GM23338 (cell line): Measurements from ENCODE around the gene MUC6. TPM values are rescaled to one million over a fixed set of nuclear protein-coding genes. Genes with fewer than 3 reads are reported as not detected.

Source experiments
- ATAC-seq: fragments of 200-7000 bp; cut with Tn5 transposase; 3 replicates; pipeline ENCODE4 v1.9.1; 2020
- DNase-seq: peaks from one replicate; pipeline ENCODE4 v3.0.0-alpha.2; 2015; ENCODE audit warnings: low spot score
- H2AFZ ChIP-seq: fragments of 200-600 bp; sonication (generic); 2 replicates; pipeline ENCODE4 v1.8.0; 2016; ENCODE audit warnings: antibody characterized with exemption, mild to moderate bottlenecking, moderate library complexity
- H3F3A ChIP-seq: fragments of 200-600 bp; sonication (generic); replicated peaks from 2 replicates; pipeline ENCODE4 v1.8.0; 2017; ENCODE audit warnings: antibody characterized with exemption, mixed run types, low read depth
- H3K27ac ChIP-seq: fragments of 200-600 bp; sonication (generic); 2 replicates; pipeline ENCODE4 v1.6.1; 2016; ENCODE audit warnings: low read depth
- H3K27me3 ChIP-seq: fragments of 200-600 bp; sonication (generic); 2 replicates; pipeline ENCODE4 v1.8.0; 2016; ENCODE audit warnings: mild to moderate bottlenecking, mixed run types, moderate library complexity; ENCODE audit not compliant: insufficient read depth
- H3K36me3 ChIP-seq: fragments of 200-600 bp; sonication (generic); 2 replicates; pipeline ENCODE4 v1.8.0; 2016; ENCODE audit warnings: mild to moderate bottlenecking; ENCODE audit not compliant: insufficient read depth
- H3K4me1 ChIP-seq: fragments of 200-600 bp; sonication (generic); 2 replicates; pipeline ENCODE4 v1.8.0; 2016; ENCODE audit warnings: mild to moderate bottlenecking, moderate library complexity; ENCODE audit not compliant: insufficient read depth
- H3K4me2 ChIP-seq: fragments of 200-600 bp; sonication (generic); 2 replicates; pipeline ENCODE4 v1.7.1; 2017; ENCODE audit warnings: mixed run types
- H3K4me3 ChIP-seq: fragments of 200-600 bp; sonication (generic); 2 replicates; pipeline ENCODE4 v1.6.1; 2016; ENCODE audit warnings: mixed run types
- H3K79me2 ChIP-seq: fragments of 200-600 bp; sonication (generic); replicated peaks from 2 replicates; pipeline ENCODE4 v1.8.0; 2017; ENCODE audit warnings: mild to moderate bottlenecking; ENCODE audit not compliant: insufficient read depth
- H3K9me2 ChIP-seq: fragments of 200-600 bp; sonication (generic); 2 replicates; pipeline ENCODE4 v1.8.0; 2017; ENCODE audit not compliant: insufficient read depth
- H4K20me1 ChIP-seq: fragments of 200-600 bp; sonication (generic); replicated peaks from 2 replicates; pipeline ENCODE4 v1.8.0; 2017; ENCODE audit warnings: mild to moderate bottlenecking; ENCODE audit not compliant: insufficient read depth
- H3K27ac Mint-ChIP-seq: 2 replicates; pipeline ENCODE4 v1.8.0; 2020; ENCODE audit warnings: inconsistent platforms, mild to moderate bottlenecking, moderate library complexity, mixed read lengths
- H3K27me3 Mint-ChIP-seq: 3 replicates; pipeline ENCODE4 v1.8.0; 2022; ENCODE audit warnings: low read depth, mild to moderate bottlenecking, moderate library complexity, mixed read lengths, inconsistent platforms; ENCODE audit not compliant: insufficient read depth, poor library complexity
- H3K36me3 Mint-ChIP-seq: 3 replicates; pipeline ENCODE4 v1.8.0; 2021; ENCODE audit warnings: low read depth, mild to moderate bottlenecking, inconsistent platforms, moderate library complexity, mixed read lengths
- H3K4me1 Mint-ChIP-seq: 3 replicates; pipeline ENCODE4 v1.8.0; 2020; ENCODE audit warnings: mild to moderate bottlenecking, inconsistent platforms, mixed read lengths
- H3K4me3 Mint-ChIP-seq: 3 replicates; pipeline ENCODE4 v1.8.0; 2021; ENCODE audit warnings: moderate library complexity, mild to moderate bottlenecking, inconsistent platforms, mixed read lengths
- H3K9me3 Mint-ChIP-seq: 3 replicates; pipeline ENCODE4 v1.8.0; 2020; ENCODE audit warnings: moderate library complexity, mild to moderate bottlenecking, inconsistent platforms, mixed read lengths
- CTCF ChIP-seq, 2 experiments: fragments of 200-600 bp in 1 of 2; sonication (generic) in 1 of 2; conservative IDR thresholded peaks; 2 replicates each; pipeline versions ENCODE4 v1.5.1 to v1.6.1; 2016 to 2017; ENCODE audit warnings: antibody characterized with exemption in 2 of 2, low read depth in 2 of 2, mild to moderate bottlenecking in 2 of 2, moderate library complexity in 1 of 2
- EZH2phosphoT487 ChIP-seq: fragments of 200-600 bp; sonication (generic); IDR thresholded peaks from one replicate; pipeline ENCODE4 v1.8.1; 2018; ENCODE audit warnings: antibody characterized with exemption; ENCODE audit not compliant: unreplicated experiment
- ZNF114 ChIP-seq: fragments of 250-450 bp; sonication (Bioruptor Pico); IDR thresholded peaks from 2 replicates; pipeline ENCODE4 v1.5.0; 2020; ENCODE audit warnings: mild to moderate bottlenecking, moderate library complexity
- ZNF462 ChIP-seq: fragments of 250-450 bp; sonication (Bioruptor Pico); IDR thresholded peaks from 2 replicates; pipeline ENCODE4 v1.5.0; 2020; ENCODE audit warnings: mild to moderate bottlenecking, moderate library complexity
- polyA plus RNA-seq: library from polyadenylated mRNA; unstranded; fragments of >200 nt; fragmentation: Nextera tagmentation; extraction: Ambion mirVana; gene quantifications from 2 replicates; pipeline ENCODE4 v1.2.1, GENCODE V29; 2016
- total RNA-seq: library from RNA; depleted of rRNA; stranded (reverse); fragments of >200 nt; shearing (Covaris generic); gene quantifications from 2 replicates; pipeline ENCODE4 v1.2.3, GENCODE V29; 2014

MUC6 gene
- total and polyA plus RNA-seq, 2 experiments from 2014 or later, result not detected

- TF ChIP-seq ZNF462 (CRISPR knock-in tag), result no peak
Observed at GRCh38 chr11:1041471-1041870, 5.0 kb upstream of the MUC6 start (continued).

GRCh38 chr11:1041149-1041467 is 4.6 kb upstream of the MUC6 start:
- no peak for ATAC-seq
- TF ChIP-seq ZNF114 (CRISPR knock-in tag) (no peak), CTCF (conservative IDR thresholded peaks at IDR 0.05; ENCODE audit: low read depth in 2 of 2) (no peak), ZNF462 (CRISPR knock-in tag) (no peak), EZH2phosphoT487 (no peak)
- H3K27me3 Mint-ChIP-seq, result peaks cover 3% of the 10 kb centered on the region

More at GRCh38 chr11:1041149-1041467, 4.6 kb upstream of the MUC6 start:
- Histone ChIP-seq H3K27me3 (no peaks in the 10 kb centered on the region), H3K79me2 (no peaks in the 10 kb centered on the region), H3F3A (no peaks in the 10 kb centered on the region), H3K36me3 (no peaks in the 10 kb centered on the region), H4K20me1 (no peaks in the 10 kb centered on the region), H3K9me2 (no peaks in the 10 kb centered on the region), H3K4me1 (no peaks in the 10 kb centered on the region), H3K4me3 (no peak overlapping the region), H3K27ac (no peak overlapping the region), H3K4me2 (no peak overlapping the region), H2AFZ (no peak overlapping the region)
- no peak for DNase-seq
- Mint-ChIP-seq H3K4me3 (no peak overlapping the region), H3K4me1 (no peaks in the 10 kb centered on the region), H3K9me3 (peaks cover 2% of the 10 kb centered on the region; the same call in 2 of the 3 replicates), H3K27ac (no peak overlapping the region), H3K36me3 (no peaks in the 10 kb centered on the region; the same call in 2 of the 3 replicates)
